ENCODE data around the gene SPON1.

Gene SPON1

DNA sequence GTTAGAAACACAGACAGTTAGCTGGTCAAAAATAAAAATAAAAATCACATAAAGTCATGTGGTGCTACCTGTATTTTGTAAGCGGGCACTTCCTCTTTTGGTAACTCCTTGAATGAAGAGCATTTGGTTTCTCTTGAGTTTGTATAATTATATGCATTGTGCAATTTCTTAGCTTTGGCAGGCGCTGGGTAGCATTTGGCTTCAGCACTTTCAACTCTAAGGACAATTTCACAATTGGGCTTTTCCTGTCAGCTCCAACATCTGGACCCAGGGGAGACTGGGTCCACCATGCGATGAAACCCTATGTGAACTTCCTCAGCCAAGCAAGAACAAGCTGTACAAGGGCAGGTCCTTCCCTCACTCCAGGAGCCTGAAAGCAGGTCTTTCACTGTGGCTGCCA, 227.4 kb downstream of the SPON1 start:
- TF ChIP-seq CTCF (IDR thresholded peaks at IDR 0.05; ENCODE audit: insufficient read depth, low read depth, low read length, missing control alignments) = no peak
- no peak overlapping the region for H3K4me3 ChIP-seq (ENCODE audit: low read depth, low read length)
- DNase-seq (ENCODE audit: low read depth) = no peak

DNA sequence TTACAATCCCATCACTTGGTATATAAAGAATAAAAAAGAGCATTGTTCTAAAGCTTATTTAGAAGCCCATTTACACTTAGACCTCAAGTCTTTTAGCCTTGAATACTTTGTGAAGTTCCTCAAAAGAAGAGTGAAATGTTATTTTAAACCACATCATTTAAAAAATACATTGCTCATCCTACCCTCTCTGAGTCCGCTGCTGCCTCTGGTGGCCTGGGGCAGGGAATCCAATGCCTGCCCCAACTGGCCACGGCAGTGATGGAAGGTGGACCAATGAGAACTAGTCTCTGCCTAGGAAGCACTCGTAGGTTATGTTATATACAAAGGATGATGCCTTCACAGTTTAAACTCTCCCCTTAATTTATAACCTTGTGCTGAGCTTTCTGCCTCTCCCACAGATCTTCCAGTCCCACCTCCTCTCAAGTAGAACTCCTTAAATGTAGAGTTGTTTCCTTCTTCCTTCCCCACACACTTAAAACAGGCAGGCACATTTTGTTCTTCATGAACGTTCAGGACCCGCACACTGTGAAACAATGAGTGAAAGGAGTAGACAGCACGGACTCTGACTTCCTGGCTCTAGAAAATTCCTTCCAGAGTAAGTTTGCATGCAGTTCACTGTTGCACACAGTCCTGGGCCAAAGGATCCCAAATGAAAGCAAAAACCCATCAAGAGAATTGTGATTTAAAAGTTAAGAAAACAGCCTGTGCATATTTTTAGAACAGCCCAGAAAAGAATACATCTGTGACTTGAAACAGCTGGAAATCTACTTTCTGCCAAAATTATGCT, 228.7 kb downstream of the SPON1 start:
- TF ChIP-seq CTCF (IDR thresholded peaks at IDR 0.05; ENCODE audit: insufficient read depth, low read depth, low read length, missing control alignments) = no peak
- DNase-seq (ENCODE audit: low read depth) = no peak
- no peak overlapping the region for H3K4me3 ChIP-seq (ENCODE audit: low read depth, low read length)

- no peak for TF ChIP-seq CTCF (IDR thresholded peaks at IDR 0.05; ENCODE audit: insufficient read depth, low read depth, low read length, missing control alignments)
- H3K4me3 ChIP-seq (ENCODE audit: low read depth, low read length) = no peak overlapping the region
- DNase-seq (ENCODE audit: low read depth) = no peak
These were observed 231.1 kb downstream of the SPON1 start for GRCh38 chr11:14193644-14194043.

GRCh38 chr11:14202251-14203196, 240.0 kb downstream of the SPON1 start:
- H3K4me3 ChIP-seq (ENCODE audit: low read depth, low read length) = no peak overlapping the region
- no peak for TF ChIP-seq CTCF (IDR thresholded peaks at IDR 0.05; ENCODE audit: insufficient read depth, low read depth, low read length, missing control alignments)

GRCh38 chr11:14203321-14203720, 240.8 kb downstream of the SPON1 start:
- TF ChIP-seq CTCF (IDR thresholded peaks at IDR 0.05; ENCODE audit: insufficient read depth, low read depth, low read length, missing control alignments) = no peak
- no peak overlapping the region for H3K4me3 ChIP-seq (ENCODE audit: low read depth, low read length)
- DNase-seq (ENCODE audit: low read depth) = no peak

More at GRCh38 chr11:14202251-14203196, 240.0 kb downstream of the SPON1 start:
- DNase-seq (ENCODE audit: low read depth) = peak; percentile 45

DNA sequence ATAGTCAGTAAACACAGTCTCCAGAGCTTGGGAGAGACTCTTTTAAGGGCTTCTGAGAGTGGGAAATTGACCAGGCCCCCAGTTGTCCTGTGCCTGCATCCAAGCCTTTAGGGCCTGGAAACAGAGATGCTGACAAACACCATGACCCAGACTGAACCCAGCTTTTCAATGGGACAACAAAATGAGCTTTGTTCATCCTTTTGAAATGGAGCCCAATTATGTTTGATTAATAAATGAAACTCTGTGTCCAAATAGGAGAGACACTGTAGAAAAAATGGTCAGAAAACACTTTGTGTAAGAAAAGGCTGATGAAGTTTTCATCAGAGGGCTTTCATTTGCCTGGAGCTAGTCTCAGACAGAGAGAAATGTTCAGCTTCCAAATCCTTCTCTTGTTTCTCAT, 250.5 kb downstream of the SPON1 start:
- no peak for DNase-seq (ENCODE audit: low read depth)
- TF ChIP-seq CTCF (IDR thresholded peaks at IDR 0.05; ENCODE audit: insufficient read depth, low read depth, low read length, missing control alignments) = no peak
- H3K4me3 ChIP-seq (ENCODE audit: low read depth, low read length) = no peak overlapping the region

All from GM12865 (cell line).